H9 (cell line): ENCODE results near the gene ZNF429. TPM values are rescaled to one million over a fixed set of nuclear protein-coding genes. Genes with fewer than 3 reads are reported as not detected.

Source experiments
- DNase-seq: peaks from one replicate; pipeline ENCODE4 v3.0.0-alpha.2; 2017
- H2AFZ ChIP-seq: one replicate; pipeline ENCODE4 v1.6.1; 2013; ENCODE audit warnings: mild to moderate bottlenecking, low read length, control low read depth, moderate library complexity
- H2AK5ac ChIP-seq: 2 replicates; pipeline ENCODE4 v1.6.1; 2013; ENCODE audit warnings: low read length, control low read depth, mixed read lengths; ENCODE audit not compliant: insufficient read length
- H2BK120ac ChIP-seq: one replicate; pipeline ENCODE4 v1.6.1; 2013; ENCODE audit warnings: low read depth, mild to moderate bottlenecking, low read length, control low read depth, inconsistent platforms; ENCODE audit not compliant: poor library complexity, severe bottlenecking
- H2BK12ac ChIP-seq: 2 replicates; pipeline ENCODE4 v1.6.1; 2013; ENCODE audit warnings: low read length, control low read depth, mixed read lengths, low read depth; ENCODE audit not compliant: insufficient read length
- H2BK15ac ChIP-seq: 2 replicates; pipeline ENCODE4 v1.6.1; 2013; ENCODE audit warnings: low read depth, low read length, control low read depth
- H2BK20ac ChIP-seq: one replicate; pipeline ENCODE4 v1.6.1; 2013; ENCODE audit warnings: low read depth, mild to moderate bottlenecking, low read length, control low read depth, inconsistent platforms; ENCODE audit not compliant: poor library complexity, severe bottlenecking
- H2BK5ac ChIP-seq: 2 replicates; pipeline ENCODE4 v1.6.1; 2013; ENCODE audit warnings: low read length, control low read depth, mixed read lengths; ENCODE audit not compliant: insufficient read length
- H3K14ac ChIP-seq: 2 replicates; pipeline ENCODE4 v1.6.1; 2013; ENCODE audit warnings: low read length, control low read depth; ENCODE audit not compliant: insufficient read depth
- H3K18ac ChIP-seq: 2 replicates; pipeline ENCODE4 v1.6.1; 2013; ENCODE audit warnings: low read depth, mild to moderate bottlenecking, mixed read lengths, low read length, control low read depth; ENCODE audit not compliant: insufficient read length
- H3K23ac ChIP-seq: 2 replicates; pipeline ENCODE4 v1.6.1; 2013; ENCODE audit warnings: low read length, control low read depth, mixed read lengths, low read depth; ENCODE audit not compliant: insufficient read length
- H3K23me2 ChIP-seq: 2 replicates; pipeline ENCODE4 v1.6.1; 2013; ENCODE audit warnings: low read depth, mild to moderate bottlenecking, mixed read lengths, low read length, control low read depth; ENCODE audit not compliant: insufficient read length, poor library complexity, severe bottlenecking
- H3K27ac ChIP-seq: 2 replicates; pipeline ENCODE4 v1.5.1; 2013; ENCODE audit warnings: low read length, control low read depth, mixed read lengths, low read depth; ENCODE audit not compliant: insufficient read length
- H3K27me3 ChIP-seq: 2 replicates; pipeline ENCODE4 v1.6.1; 2013; ENCODE audit warnings: low read length, control low read depth, inconsistent platforms; ENCODE audit not compliant: insufficient read depth
- H3K4ac ChIP-seq: 2 replicates; pipeline ENCODE4 v1.6.1; 2013; ENCODE audit warnings: low read depth, mild to moderate bottlenecking, control low read depth, inconsistent platforms, low read length, moderate library complexity
- H3K4me1 ChIP-seq: 2 replicates; pipeline ENCODE4 v1.6.1; 2013; ENCODE audit warnings: low read length, control low read depth, inconsistent platforms; ENCODE audit not compliant: insufficient read depth
- H3K4me2 ChIP-seq: 2 replicates; pipeline ENCODE4 v1.6.1; 2013; ENCODE audit warnings: low read length, control low read depth, mixed read lengths; ENCODE audit not compliant: insufficient read length, insufficient read depth
- H3K56ac ChIP-seq: 2 replicates; pipeline ENCODE4 v1.6.1; 2013; ENCODE audit warnings: low read depth, mild to moderate bottlenecking, mixed read lengths, low read length, control low read depth; ENCODE audit not compliant: insufficient read length
- H3K79me1 ChIP-seq: 2 replicates; pipeline ENCODE4 v1.6.1; 2013; ENCODE audit warnings: low read depth, mild to moderate bottlenecking, moderate library complexity, low read length, control low read depth, inconsistent platforms; ENCODE audit not compliant: insufficient read depth, poor library complexity, severe bottlenecking
- H3K79me2 ChIP-seq: 2 replicates; pipeline ENCODE4 v1.6.1; 2013; ENCODE audit warnings: low read length, control low read depth, inconsistent platforms; ENCODE audit not compliant: insufficient read depth
- H3K9ac ChIP-seq: 2 replicates; pipeline ENCODE4 v1.6.1; 2013; ENCODE audit warnings: low read length, control low read depth, mixed read lengths; ENCODE audit not compliant: insufficient read length; ENCODE audit errors: extremely low read depth
- H3K9me3 ChIP-seq: one replicate; pipeline ENCODE4 v1.6.1; 2013; ENCODE audit warnings: low read depth, low read length, inconsistent platforms; ENCODE audit not compliant: control insufficient read depth
- H3T11ph ChIP-seq: one replicate; pipeline ENCODE4 v1.6.1; 2013; ENCODE audit warnings: mild to moderate bottlenecking, low read length, control low read depth, inconsistent platforms
- H4K20me1 ChIP-seq: one replicate; pipeline ENCODE4 v1.6.1; 2013; ENCODE audit not compliant: control insufficient read depth, insufficient read length, insufficient read depth
- H4K5ac ChIP-seq: 2 replicates; pipeline ENCODE4 v1.6.1; 2013; ENCODE audit warnings: low read depth, mild to moderate bottlenecking, mixed read lengths, low read length, control low read depth; ENCODE audit not compliant: insufficient read length
- H4K8ac ChIP-seq: replicated peaks from 2 replicates; pipeline ENCODE4 v1.6.1; 2013; ENCODE audit warnings: low read length, control low read depth, mixed read lengths, low read depth; ENCODE audit not compliant: insufficient read length
- H4K91ac ChIP-seq: 2 replicates; pipeline ENCODE4 v1.6.1; 2013; ENCODE audit warnings: low read depth, mild to moderate bottlenecking, moderate library complexity, mixed read lengths, low read length, control low read depth; ENCODE audit not compliant: insufficient read length
- H3K27ac Mint-ChIP-seq, 3 experiments: 2 replicates in 2 of 3; 3 replicates in 1 of 3; pipeline ENCODE4 v1.8.0; 2020 to 2021; ENCODE audit warnings: mixed read lengths in 3 of 3, mild to moderate bottlenecking in 1 of 3, moderate library complexity in 1 of 3
- H3K27me3 Mint-ChIP-seq: 2 replicates; pipeline ENCODE4 v1.8.0; 2021; ENCODE audit warnings: low read depth, mild to moderate bottlenecking, moderate library complexity, mixed read lengths
- H3K36me3 Mint-ChIP-seq, 3 experiments: 2 replicates in 2 of 3; 3 replicates in 1 of 3; pipeline ENCODE4 v1.8.0; 2020 to 2021; ENCODE audit warnings: low read depth in 3 of 3, mixed read lengths in 3 of 3; ENCODE audit not compliant: insufficient read depth in 1 of 3
- H3K4me1 Mint-ChIP-seq, 2 experiments: 2 replicates each; pipeline ENCODE4 v1.8.0; 2020; ENCODE audit warnings: mixed read lengths in 2 of 2
- H3K4me3 Mint-ChIP-seq, 2 experiments: 2 replicates in 1 of 2; 3 replicates in 1 of 2; pipeline ENCODE4 v1.8.0; 2020 to 2021; ENCODE audit warnings: mild to moderate bottlenecking in 2 of 2, mixed read lengths in 2 of 2, moderate library complexity in 1 of 2
- H3K9me3 Mint-ChIP-seq, 2 experiments: 2 replicates in 1 of 2; 3 replicates in 1 of 2; pipeline ENCODE4 v1.8.0; 2020; ENCODE audit warnings: mild to moderate bottlenecking in 2 of 2, mixed read lengths in 2 of 2, moderate library complexity in 1 of 2
- whole genome bisulfite sequencing: extraction: QIAGEN DNeasy Blood & Tissue Kit; methylation state at CpG from one replicate; pipeline ENCODE4 v1.1.7; 2013; ENCODE audit warnings: missing lambda C conversion rate, low lambda C conversion rate, mixed read lengths; ENCODE audit not compliant: insufficient read length; ENCODE audit errors: extremely low coverage; 5-methylcytosine and 5-hydroxymethylcytosine counted together
- total RNA-seq: library from RNA; stranded (reverse); gene quantifications from 2 replicates; pipeline ENCODE4 v1.2.1, GENCODE V29; 2021
- TF ChIP-seq, protein P1 (sequence below): fragments of 200-600 bp; sonication (generic); conservative IDR thresholded peaks from 3 replicates; pipeline ENCODE4 v1.8.0; 2021; ENCODE audit warnings: antibody characterized with exemption, mild to moderate bottlenecking

The ZNF429 gene
- total RNA-seq, 1 experiment from 2014 or later = 11.2 TPM

DNA sequence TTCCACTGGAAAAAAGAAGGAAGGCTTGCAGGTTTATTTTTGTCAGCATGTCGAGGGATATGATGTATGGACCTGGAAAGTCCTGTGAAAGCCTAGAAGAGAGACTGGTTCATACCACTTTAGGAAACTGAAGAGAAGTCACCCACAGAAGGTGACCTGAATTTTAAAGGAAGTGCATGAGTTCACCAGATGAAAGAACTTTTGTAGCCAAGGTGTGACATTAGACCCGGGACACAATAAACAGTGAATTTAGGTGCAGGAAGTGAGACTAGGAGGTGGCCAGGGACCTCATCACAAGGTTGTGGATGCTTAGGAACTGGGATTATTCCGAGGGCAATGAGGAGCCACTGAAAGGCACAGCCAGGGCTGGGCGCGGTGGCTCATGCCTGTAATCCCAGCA is 79.1 kb downstream of the ZNF429 start:
- Histone ChIP-seq H3K18ac (no peak overlapping the region), H3K9ac (no peak overlapping the region), H2BK12ac (no peak overlapping the region), H3K4me2 (no peak overlapping the region), H4K8ac (no peak overlapping the region), H2BK120ac (no peak overlapping the region), H2BK15ac (no peak overlapping the region), H3K56ac (no peak overlapping the region), H3T11ph (no peak overlapping the region), H3K27ac (no peak overlapping the region), H3K9me3 (peaks cover 39% of the 10 kb centered on the region), H2BK20ac (no peak overlapping the region), H3K79me1 (no peaks in the 10 kb centered on the region), H2AK5ac (no peak overlapping the region), H3K79me2 (no peaks in the 10 kb centered on the region), H2BK5ac (no peak overlapping the region), H3K23ac (no peak overlapping the region), H4K20me1 (no peaks in the 10 kb centered on the region), H4K91ac (no peak overlapping the region), H3K4me1 (no peaks in the 10 kb centered on the region), H2AFZ (no peak overlapping the region), H3K4ac (no peak overlapping the region), H3K27me3 (peaks cover 2% of the 10 kb centered on the region; the same call in 1 of the 2 replicates), H4K5ac (no peak overlapping the region), H3K23me2 (peaks cover 5% of the 10 kb centered on the region), H3K14ac (no peak overlapping the region)
- Mint-ChIP-seq H3K4me3 (no peak overlapping the region), H3K36me3 (peaks cover 7 to 14% (median 9%) of the 10 kb centered on the region in 3 experiments; a peak in 5 of 7 replicates), H3K27ac (no peak overlapping the region), H3K4me1 (peaks cover 0 to 4% of the 10 kb centered on the region in 2 experiments; a peak in 2 of 4 replicates), H3K27me3 (peaks cover 35% of the 10 kb centered on the region), H3K9me3 (peaks cover 74 to 77% of the 10 kb centered on the region in 2 experiments)
- WGBS = no CpG with 5 or more reads among the region's 5 CpGs
- DNase-seq = no peak
- TF ChIP-seq, protein P1, sequence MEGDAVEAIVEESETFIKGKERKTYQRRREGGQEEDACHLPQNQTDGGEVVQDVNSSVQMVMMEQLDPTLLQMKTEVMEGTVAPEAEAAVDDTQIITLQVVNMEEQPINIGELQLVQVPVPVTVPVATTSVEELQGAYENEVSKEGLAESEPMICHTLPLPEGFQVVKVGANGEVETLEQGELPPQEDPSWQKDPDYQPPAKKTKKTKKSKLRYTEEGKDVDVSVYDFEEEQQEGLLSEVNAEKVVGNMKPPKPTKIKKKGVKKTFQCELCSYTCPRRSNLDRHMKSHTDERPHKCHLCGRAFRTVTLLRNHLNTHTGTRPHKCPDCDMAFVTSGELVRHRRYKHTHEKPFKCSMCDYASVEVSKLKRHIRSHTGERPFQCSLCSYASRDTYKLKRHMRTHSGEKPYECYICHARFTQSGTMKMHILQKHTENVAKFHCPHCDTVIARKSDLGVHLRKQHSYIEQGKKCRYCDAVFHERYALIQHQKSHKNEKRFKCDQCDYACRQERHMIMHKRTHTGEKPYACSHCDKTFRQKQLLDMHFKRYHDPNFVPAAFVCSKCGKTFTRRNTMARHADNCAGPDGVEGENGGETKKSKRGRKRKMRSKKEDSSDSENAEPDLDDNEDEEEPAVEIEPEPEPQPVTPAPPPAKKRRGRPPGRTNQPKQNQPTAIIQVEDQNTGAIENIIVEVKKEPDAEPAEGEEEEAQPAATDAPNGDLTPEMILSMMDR = no peak
